IPS-18c (cell line): ENCODE data around the gene CLOCK.
A peak's percentile ranks its signal among the peaks of the same experiment; 100 is the strongest.

Experiments used
- H3K4me3 ChIP-seq: 2 replicates; pipeline ENCODE4 v1.7.0; 2013; ENCODE audit warnings: low read depth, mild to moderate bottlenecking, low read length, moderate library complexity; ENCODE audit not compliant: insufficient read depth
- H3K9me3 ChIP-seq: one replicate; pipeline ENCODE4 v1.6.1; 2013; ENCODE audit warnings: mild to moderate bottlenecking, low read length, moderate library complexity; ENCODE audit not compliant: control insufficient read depth, insufficient read depth

The CLOCK gene

GRCh38 chr4:55547466-55547770 is 709 bp upstream of the CLOCK start:
- Histone ChIP-seq H3K4me3 (peak overlapping the region; percentile 88), H3K9me3 (no peaks in the 10 kb centered on the region)

GRCh38 chr4:55546506-55546755 is 278 bp downstream of the CLOCK start:
- no peaks in the 10 kb centered on the region for H3K9me3 ChIP-seq
- H3K4me3 ChIP-seq, result peak overlapping the region; percentile 88

GRCh38 chr4:55545641-55546505 is 836 bp downstream of the CLOCK start:
- Histone ChIP-seq H3K4me3 (peak overlapping the region; percentile 88), H3K9me3 (no peaks in the 10 kb centered on the region)

- no peaks in the 10 kb centered on the region for H3K9me3 ChIP-seq
- H3K4me3 ChIP-seq, result peak overlapping the region; percentile 88
Observed at GRCh38 chr4:55545151-55545550, 1.6 kb downstream of the CLOCK start.

GRCh38 chr4:55543858-55544257 is 2.9 kb downstream of the CLOCK start:
- Histone ChIP-seq H3K9me3 (no peaks in the 10 kb centered on the region), H3K4me3 (no peak overlapping the region)

GRCh38 chr4:55540271-55540670 is 6.4 kb downstream of the CLOCK start:
- H3K9me3 ChIP-seq, result no peaks in the 10 kb centered on the region
- no peak overlapping the region for H3K4me3 ChIP-seq

GRCh38 chr4:55539658-55540057 is 7.1 kb downstream of the CLOCK start:
- Histone ChIP-seq H3K4me3 (no peak overlapping the region), H3K9me3 (no peaks in the 10 kb centered on the region)

GRCh38 chr4:55538531-55538930 is 8.2 kb downstream of the CLOCK start:
- Histone ChIP-seq H3K9me3 (no peaks in the 10 kb centered on the region), H3K4me3 (no peak overlapping the region)

GRCh38 chr4:55534306-55534705 is 12.4 kb downstream of the CLOCK start:
- no peak overlapping the region for H3K4me3 ChIP-seq
- no peaks in the 10 kb centered on the region for H3K9me3 ChIP-seq

GRCh38 chr4:55530691-55531090 is 16.0 kb downstream of the CLOCK start:
- Histone ChIP-seq H3K9me3 (no peaks in the 10 kb centered on the region), H3K4me3 (no peak overlapping the region)

- H3K9me3 ChIP-seq, result no peaks in the 10 kb centered on the region
- no peak overlapping the region for H3K4me3 ChIP-seq
Observed at GRCh38 chr4:55530167-55530566, 16.5 kb downstream of the CLOCK start.

- Histone ChIP-seq H3K4me3 (no peak overlapping the region), H3K9me3 (no peaks in the 10 kb centered on the region)
Observed at GRCh38 chr4:55528491-55528890, 18.2 kb downstream of the CLOCK start.

GRCh38 chr4:55524844-55525571 is 21.7 kb downstream of the CLOCK start:
- Histone ChIP-seq H3K9me3 (no peaks in the 10 kb centered on the region), H3K4me3 (no peak overlapping the region)

GRCh38 chr4:55518442-55518841 is 28.3 kb downstream of the CLOCK start:
- Histone ChIP-seq H3K9me3 (no peaks in the 10 kb centered on the region), H3K4me3 (no peak overlapping the region)

- Histone ChIP-seq H3K9me3 (no peaks in the 10 kb centered on the region), H3K4me3 (no peak overlapping the region)
Observed at GRCh38 chr4:55517526-55518229, 29.0 kb downstream of the CLOCK start.

- Histone ChIP-seq H3K4me3 (no peak overlapping the region), H3K9me3 (no peaks in the 10 kb centered on the region)
Observed at GRCh38 chr4:55512922-55513571, 33.7 kb downstream of the CLOCK start.

- Histone ChIP-seq H3K4me3 (no peak overlapping the region), H3K9me3 (no peaks in the 10 kb centered on the region)
Observed at GRCh38 chr4:55512077-55512476, 34.6 kb downstream of the CLOCK start.

GRCh38 chr4:55510685-55511084 is 36.0 kb downstream of the CLOCK start:
- Histone ChIP-seq H3K9me3 (no peaks in the 10 kb centered on the region), H3K4me3 (no peak overlapping the region)
